Measurements from ENCODE around the gene PSMB7. TPM values are rescaled to one million over a fixed set of nuclear protein-coding genes. Genes with fewer than 3 reads are reported as not detected.
A peak's percentile ranks its signal among the peaks of the same experiment; 100 is the strongest.

PSMB7 gene
- total and polyA plus RNA-seq, 2 of the 4 experiments (the other 2 are of a cell fraction) = 340 to 430 TPM

GRCh38 chr9:124332361-124333202 is 82.7 kb downstream of the PSMB7 start:
- no peak overlapping the region for H3K23ac ChIP-seq (ENCODE audit: low read depth, low read length)
- peaks cover 9% of the 10 kb centered on the region; the same call in 1 of the 2 replicates for H4K20me1 ChIP-seq (ENCODE audit: insufficient read depth, low read length)
- no peak overlapping the region for H2AFZ ChIP-seq (replicated peaks; ENCODE audit: low read length, poor library complexity)
- no peak overlapping the region for H3K4me2 ChIP-seq (ENCODE audit: low read depth, low read length)
- no TSS peak for BruUV-seq (replicated peaks)
- peak overlapping the region; percentile 9 for H2AK9ac ChIP-seq (replicated peaks; ENCODE audit: low read depth, low read length, poor library complexity)
- H3K56ac ChIP-seq (ENCODE audit: extremely low read depth, insufficient read depth, low read length) = no peak overlapping the region
- H2BK15ac ChIP-seq (ENCODE audit: low read depth, low read length) = no peak overlapping the region
- ATAC-seq (ENCODE audit: low read depth) = no peak
- DNase-seq = no peak
- no peak overlapping the region for H3K4me3 ChIP-seq (ENCODE audit: insufficient read depth, low read depth, low read length)
- no peak overlapping the region for H4K8ac ChIP-seq (ENCODE audit: low read depth in 2 of 2, low read length in 2 of 2)
- CTCF ChIA-PET = no interaction called here
- dilution Hi-C loops (cut with HindIII; ENCODE audit: low sequenced_read_pairs, unreplicated experiment) = no loop called here
- POLR2A ChIA-PET (ENCODE audit: unreplicated experiment) = no interaction called here
- H3K4ac ChIP-seq (ENCODE audit: low read depth, low read length) = no peak overlapping the region
- H3K9ac ChIP-seq (ENCODE audit: low read depth, low read length) = no peak overlapping the region
- no peak for TF ChIP-seq USF2 (IDR thresholded peaks at IDR 0.05; ENCODE audit: low read depth, low read length)
- TF ChIP-seq NFE2L2 (IDR thresholded peaks at IDR 0.05; ENCODE audit: low read depth, low read length) = no peak
- no peak for TF ChIP-seq MAFK (IDR thresholded peaks at IDR 0.05; ENCODE audit: low read depth, low read length)
- no peak for TF ChIP-seq RFX5 (IDR thresholded peaks at IDR 0.05; ENCODE audit: low read depth, low read length)
- no peak for TF ChIP-seq RAD21 (IDR thresholded peaks at IDR 0.05; ENCODE audit: low read length)
- no peak for TF ChIP-seq SMC3 (IDR thresholded peaks at IDR 0.05; ENCODE audit: low read depth, low read length)
- no peak overlapping the region for H2AK5ac ChIP-seq (ENCODE audit: low read depth, low read length)
- no peak overlapping the region for H4K91ac ChIP-seq (ENCODE audit: insufficient read depth, low read depth, low read length)
- H3K27me3 ChIP-seq (ENCODE audit: control insufficient read depth, insufficient read depth, low read length) = no peaks in the 10 kb centered on the region
- WGBS, 2 experiments (ENCODE audit: extremely low coverage in 2 of 2, insufficient read length in 1 of 2) = 81% methylated on average over 5 of the region's 28 CpGs; no CpG with 5 or more reads in 1 of the 2 experiments
- H3K14ac ChIP-seq (replicated peaks; ENCODE audit: low read depth, low read length) = no peak overlapping the region
- peaks cover 10 to 55% of the 10 kb centered on the region in 2 experiments for H3K79me1 ChIP-seq (ENCODE audit: low read depth in 1 of 2, low read length in 2 of 2)
- no peak overlapping the region for H3K27ac ChIP-seq (ENCODE audit: insufficient read depth, low read length)
- H3K9me3 ChIP-seq (ENCODE audit: control insufficient read depth, insufficient read depth, low read length) = no peaks in the 10 kb centered on the region
- peaks cover 83% of the 10 kb centered on the region for H3K36me3 ChIP-seq (ENCODE audit: control insufficient read depth, insufficient read depth, low read length)
- H4K5ac ChIP-seq (ENCODE audit: low read depth, low read length) = no peak overlapping the region
- no peak overlapping the region for H2BK120ac ChIP-seq (ENCODE audit: low read depth, low read length)
- H2BK20ac ChIP-seq (ENCODE audit: low read depth, low read length) = no peak overlapping the region
- peaks cover 3% of the 10 kb centered on the region; the same call in 1 of the 2 replicates for H3K9me1 ChIP-seq (ENCODE audit: insufficient read depth, low read length)
- no peaks in the 10 kb centered on the region for H3K4me1 ChIP-seq (ENCODE audit: control insufficient read depth, insufficient read depth, low read length)
- intact Hi-C loops (cut with micrococcal nuclease) = no loop called here
- in situ Hi-C loops (cut with MboI; ENCODE audit: low sequenced_read_pairs) = no loop called here
- no peak overlapping the region for H3K18ac ChIP-seq (ENCODE audit: low read depth, low read length)
- H2BK5ac ChIP-seq (ENCODE audit: low read depth, low read length, poor library complexity, severe bottlenecking) = no peak overlapping the region
